NCI-H128 (cell line): ENCODE data around the gene RNF123.
A peak's percentile ranks its signal among the peaks of the same experiment; 100 is the strongest.

Experiments used
- DNase-seq: peaks from one replicate; lab custom pipeline; 2025; ENCODE audit not compliant: unreplicated experiment; lab: John Stamatoyannopoulos, UW

RNF123 gene

DNA sequence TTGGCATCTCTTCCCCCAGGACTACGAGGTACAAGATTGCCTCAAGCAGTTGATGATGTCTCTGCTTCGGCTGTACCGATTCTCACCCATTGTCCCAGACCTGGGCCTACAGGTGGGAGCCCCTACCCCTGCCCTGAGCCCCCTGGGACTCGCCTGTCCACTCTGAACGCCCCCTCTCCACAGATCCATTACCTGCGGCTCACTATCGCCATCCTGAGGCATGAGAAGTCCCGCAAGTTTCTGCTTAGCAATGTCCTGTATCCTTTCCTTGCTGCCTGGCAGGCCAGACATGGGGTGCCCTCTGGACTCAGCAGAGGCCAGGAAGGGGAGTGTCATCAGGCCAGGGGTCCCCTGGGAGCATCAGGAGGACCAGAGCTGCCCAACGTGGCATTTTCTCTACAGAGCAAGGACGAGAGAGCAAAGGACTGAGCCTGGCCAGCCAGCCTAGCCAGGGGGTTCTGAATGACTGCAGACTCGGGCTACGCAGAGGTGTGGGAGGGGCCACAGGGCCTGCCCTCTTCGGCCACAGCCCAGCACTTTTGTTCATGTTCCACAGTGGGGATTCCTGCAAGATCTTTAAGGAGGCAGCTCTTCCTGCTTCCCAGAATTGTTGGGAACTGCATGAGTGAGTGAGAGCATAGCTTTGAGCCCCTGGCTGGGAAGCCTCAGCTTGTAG, 11.2 kb downstream of the RNF123 start:
- no peak for DNase-seq

DNA sequence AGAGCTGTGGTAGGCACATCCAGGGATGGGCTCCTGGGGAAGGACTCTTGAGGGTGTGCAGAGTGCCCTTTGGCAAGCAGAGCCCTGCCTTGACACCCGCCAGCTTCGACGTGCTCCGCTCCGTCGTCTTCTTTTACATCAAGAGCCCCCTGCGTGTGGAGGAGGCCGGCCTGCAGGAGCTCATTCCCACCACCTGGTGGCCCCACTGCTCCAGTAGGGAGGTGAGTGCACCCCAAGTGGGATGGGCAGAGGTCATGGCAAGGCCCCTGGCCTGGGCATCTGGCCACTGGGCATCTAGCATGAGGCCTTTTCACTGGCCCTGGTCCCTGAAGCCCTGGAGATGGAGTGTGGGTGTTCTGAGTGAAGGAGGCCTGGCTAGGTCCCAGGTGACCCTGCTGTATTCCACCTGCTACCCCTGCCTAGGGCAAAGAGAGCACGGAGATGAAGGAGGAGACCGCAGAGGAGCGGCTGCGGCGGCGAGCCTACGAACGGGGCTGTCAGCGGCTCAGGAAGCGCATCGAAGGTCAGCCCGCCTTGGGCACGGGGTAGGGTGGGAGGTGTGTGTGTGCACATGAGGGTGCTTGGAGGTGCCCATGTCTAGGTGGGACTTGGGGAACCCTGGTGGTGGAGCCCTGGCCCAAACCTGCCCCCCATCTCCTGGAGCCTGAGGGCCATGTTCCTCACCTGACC, 12.2 kb downstream of the RNF123 start:
- DNase-seq, result no peak

DNA sequence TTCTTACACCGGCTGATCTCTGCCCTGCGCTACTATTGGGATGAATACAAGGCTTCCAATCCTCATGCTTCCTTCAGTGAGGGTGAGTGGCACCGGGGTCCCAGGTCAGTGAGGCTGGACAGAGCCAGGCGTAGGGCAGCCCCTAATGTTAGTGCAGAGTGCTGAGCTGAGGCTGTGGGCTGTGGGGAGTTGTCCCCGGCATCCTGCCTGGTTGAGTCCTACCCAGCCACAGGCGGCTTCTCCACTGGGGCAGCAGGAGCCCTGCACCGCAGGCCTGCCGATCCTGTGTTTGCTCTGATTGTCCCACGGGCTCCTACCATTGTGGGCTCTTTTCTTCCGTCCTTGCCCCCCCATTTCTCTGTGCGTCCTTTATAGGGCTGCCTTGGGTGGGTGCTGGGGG, 13.3 kb downstream of the RNF123 start:
- DNase-seq, result no peak

DNA sequence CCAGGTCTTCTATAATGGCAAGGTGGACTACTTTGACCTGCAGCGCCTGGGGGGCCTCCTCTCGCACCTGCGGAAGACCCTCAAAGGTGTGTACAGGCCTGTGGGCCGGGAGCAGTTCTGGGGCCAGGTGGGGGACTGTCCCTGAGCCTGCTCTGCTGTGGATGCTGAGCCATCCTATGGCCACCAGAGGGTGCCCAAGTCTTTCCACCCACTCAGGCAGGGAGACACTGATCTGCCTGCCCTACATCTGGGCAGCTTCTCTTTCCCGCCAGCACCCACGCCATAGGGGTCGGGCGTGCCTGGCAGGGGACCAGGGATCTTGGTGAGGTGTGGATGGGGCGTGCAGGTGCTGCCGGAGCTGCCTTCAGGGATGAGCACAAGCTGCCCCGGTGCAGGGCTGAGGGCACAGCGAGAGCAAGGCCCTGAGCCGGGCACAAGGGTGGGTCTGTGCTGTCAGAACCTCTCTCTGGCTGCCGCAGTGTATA, 14.1 kb downstream of the RNF123 start:
- DNase-seq, result peak; percentile 30

DNA sequence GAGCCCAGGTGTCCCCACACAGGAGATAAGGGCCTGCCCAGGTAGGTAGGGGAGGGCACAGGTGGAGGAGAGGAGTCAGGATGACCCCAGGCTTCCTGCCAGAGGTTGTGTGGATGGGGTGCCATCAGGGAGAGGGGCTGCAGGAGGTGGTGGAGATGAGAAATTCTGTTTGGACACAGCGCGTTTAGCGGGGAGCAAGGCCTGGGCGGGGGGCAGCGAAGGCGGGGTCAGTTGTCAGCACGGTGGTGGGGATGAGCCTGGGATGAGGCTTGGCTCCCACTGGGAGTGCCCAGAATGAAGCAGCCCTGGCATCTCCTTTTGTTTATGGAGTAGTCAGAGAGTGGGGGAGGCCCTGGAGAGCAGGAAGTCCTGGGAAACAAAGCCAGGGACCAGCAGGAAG, 14.6 kb downstream of the RNF123 start:
- no peak for DNase-seq

DNA sequence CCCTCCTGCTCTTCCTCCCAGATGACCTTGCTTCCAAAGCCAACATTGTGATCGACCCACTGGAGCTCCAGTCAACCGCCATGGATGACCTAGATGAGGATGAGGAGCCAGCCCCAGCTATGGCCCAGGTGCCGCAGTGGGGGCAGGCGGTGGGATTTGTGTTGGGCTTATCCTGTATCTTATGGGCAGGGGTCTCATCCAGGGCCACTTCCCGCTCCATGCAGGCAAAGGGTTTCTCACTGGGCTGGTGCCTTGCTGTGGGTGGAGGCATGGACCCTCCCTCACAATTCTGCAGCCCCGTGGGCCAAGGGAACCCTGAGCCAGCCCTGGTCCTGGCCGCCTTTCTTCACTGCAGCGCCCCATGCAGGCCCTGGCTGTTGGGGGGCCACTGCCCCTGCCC, 15.3 kb downstream of the RNF123 start:
- no peak for DNase-seq

DNA sequence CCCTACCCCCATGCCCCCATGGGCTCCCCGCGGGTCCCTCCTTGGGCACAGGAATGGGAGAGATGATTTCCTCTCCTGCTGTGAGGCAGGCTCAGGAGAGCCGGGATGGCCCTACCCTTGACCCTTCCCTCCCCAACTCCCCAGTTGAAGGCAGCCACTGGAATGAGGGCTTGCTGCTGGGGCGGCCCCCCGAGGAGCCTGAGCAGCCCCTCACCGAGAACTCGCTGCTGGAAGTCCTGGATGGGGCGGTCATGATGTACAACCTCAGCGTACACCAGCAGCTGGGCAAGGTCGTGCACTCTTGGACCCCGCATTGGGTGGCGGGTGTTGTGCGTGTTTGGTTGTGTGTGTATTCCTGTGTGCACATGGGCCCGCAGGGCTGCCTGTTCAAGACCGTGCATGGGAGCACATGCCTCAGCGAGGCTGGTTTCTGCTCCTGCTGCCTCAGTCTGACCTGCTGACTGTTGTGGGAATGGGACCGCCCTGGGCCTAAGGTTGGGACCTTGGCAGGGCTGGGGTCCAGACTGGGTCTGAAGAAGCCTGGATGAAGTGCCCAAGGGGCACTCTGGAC, 16.1 kb downstream of the RNF123 start:
- DNase-seq, result no peak

DNA sequence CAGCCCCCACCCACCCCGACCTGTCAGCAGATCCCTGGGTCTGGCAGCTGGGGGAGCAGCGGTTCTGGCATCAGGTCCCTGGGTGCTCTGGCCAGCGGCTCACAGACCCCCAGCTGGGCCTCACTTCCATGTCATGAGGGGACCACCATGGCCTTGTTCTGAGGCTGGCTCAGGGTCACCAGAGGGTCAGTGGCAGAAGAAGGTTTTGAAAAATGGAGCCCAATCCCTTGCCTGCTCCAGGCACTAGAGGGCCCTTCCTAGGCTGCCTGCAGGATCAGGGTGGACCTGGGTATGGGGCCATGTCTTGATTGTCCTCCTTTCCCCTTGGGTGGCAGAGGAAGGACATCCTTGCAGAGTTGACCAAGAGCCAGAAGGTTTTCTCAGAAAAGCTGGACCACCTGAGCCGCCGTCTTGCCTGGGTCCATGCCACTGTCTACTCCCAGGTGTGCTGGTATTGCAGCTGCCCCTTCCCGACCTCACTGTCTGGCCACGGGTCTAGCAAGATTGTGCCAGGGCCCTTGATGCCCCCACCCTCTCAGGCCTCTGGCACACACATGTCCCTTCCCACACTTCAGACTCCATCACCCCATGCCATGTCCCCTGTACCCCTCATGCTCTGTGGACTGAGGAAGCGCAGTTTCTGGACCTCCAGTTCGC, 17.2 kb downstream of the RNF123 start:
- DNase-seq, result no peak

DNA sequence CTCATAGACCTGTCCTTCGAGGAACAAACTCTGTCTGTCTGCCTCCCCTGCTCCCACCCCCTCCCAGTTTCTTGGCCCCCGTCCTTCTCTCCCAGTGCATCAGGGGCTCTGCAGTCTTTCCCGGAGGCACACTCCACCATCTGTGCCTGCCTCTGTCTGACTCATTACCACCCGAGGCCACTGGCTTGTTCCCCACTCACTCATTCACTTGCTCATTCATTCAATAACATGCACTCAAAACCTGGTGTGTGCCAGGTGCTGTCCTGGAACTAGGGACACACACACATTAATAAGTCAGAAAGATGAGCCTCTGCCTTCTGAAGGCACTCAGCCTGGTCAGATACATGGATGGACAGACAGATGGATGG, 17.7 kb downstream of the RNF123 start:
- DNase-seq, result no peak

DNA sequence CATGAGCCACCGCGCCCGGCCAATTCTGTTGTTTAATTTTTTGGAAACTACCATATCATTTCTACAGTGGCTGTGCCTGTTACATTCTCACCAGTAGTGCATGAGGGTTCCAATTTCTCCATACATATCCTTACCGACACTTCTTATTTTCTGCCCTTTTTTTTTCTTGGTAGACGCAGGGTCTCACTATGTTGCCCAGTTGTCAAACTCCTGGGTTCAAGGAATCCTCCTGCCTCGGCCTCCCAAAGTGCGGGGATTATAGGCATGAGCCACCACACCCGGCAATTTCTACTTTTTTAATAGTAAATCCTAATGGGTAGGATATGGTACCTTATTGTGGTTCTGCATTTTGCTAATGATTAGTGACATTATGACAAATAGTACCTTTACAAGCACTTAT, 20.5 kb downstream of the RNF123 start:
- DNase-seq, result no peak

DNA sequence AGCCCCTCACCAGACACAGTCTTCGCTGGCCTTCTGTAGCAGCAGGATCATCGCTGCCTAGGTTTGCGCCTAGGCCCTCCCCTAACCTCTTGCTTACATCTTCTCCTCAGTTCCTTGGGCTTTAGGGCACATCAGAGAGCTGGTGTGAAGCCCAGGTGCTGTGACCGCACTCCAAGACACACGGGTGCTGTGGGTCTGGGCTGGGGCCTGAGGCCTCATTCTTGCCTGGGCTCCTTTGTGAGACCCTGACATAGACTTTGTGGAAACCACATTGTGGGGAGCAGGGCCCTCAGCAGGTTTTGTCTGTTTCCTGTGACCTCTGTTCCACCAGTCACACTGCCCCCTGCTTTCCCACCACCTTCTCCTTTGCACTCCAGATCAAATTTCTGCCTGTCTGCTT, 22.1 kb downstream of the RNF123 start:
- DNase-seq, result no peak

DNA sequence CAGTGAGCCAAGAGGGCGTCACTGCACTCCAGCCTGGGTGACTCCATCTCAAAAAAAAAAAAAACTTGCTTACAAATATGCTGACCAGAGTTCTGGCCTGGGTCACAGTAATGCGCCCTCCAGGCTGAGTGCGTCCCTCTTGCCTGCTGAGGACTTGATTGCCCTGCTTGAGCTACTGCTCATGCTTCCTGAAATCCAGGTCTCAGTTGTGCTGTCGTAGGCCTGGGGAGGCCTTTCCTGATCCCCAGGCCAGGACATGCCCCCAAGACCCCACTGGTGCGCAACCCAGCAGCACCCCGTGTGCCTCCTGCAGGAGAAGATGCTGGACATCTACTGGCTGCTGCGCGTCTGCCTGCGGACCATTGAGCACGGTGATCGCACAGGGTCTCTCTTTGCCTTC, 22.8 kb downstream of the RNF123 start:
- DNase-seq, result no peak

DNA sequence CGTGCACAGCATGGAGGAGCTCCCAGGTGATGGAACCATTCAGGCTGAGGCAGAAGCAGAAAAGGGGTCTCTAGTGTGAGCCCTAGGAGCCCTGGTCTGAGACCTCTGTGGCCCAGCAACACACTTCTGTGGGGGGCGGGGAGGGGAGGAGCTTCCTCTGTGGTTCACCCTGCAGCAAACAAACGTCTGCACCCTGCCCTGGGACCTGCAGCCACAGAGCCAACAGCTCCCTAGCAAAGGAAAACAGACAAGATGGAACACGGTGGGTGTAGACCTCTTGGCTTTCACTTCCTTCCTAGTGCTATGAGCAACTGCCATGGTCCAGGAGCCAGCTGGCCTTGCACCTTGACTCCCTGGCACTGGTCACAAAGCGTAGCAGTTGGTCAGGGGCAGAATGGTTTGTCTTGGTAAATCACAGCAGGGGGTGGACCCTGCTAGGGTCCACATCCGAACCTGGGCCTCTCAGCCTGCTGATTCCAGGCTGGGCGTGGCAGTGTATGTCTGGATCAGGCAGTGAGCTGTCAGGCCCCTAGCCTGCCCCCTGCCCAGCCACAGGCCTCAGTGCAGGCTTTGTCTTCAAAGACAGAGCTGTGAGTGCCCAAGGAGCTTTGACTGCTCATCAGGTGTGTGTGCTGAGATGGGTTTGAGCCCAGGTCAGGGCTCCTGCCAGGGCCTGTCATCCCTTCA, 23.4 kb downstream of the RNF123 start:
- DNase-seq, result no peak

DNA sequence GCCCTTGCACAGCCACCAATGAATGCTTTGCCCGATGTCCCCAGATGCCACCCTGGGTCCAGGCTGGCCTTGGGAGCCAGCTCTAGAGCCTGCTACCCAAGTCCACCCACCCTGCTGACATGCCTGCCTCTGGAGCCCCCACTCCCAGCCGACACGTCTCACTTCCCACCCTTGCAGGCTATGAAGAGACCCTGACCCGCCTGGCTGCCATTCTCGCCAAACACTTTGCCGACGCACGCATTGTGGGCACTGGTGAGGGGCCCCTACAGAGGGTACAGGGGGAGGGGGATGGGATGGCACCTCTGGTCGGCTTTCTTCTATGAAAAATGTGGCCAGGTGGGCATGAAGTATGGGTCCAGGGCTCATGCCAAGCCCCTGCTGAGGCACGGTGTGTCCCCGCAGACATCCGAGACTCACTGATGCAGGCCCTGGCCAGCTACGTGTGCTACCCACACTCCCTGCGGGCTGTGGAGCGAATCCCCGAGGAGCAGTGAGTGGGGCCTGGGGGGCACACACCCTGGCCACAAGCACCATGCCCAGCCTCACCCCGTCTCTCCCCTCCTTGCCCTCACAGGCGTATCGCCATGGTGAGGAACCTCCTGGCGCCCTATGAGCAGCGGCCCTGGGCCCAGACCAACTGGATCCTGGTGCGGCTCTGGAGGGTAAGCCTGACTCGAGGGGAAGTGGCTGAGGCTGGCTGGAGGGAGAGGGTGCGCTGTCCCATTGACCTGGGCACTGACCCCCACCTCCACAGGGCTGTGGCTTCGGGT, 24.2 kb downstream of the RNF123 start:
- no peak for DNase-seq

DNA sequence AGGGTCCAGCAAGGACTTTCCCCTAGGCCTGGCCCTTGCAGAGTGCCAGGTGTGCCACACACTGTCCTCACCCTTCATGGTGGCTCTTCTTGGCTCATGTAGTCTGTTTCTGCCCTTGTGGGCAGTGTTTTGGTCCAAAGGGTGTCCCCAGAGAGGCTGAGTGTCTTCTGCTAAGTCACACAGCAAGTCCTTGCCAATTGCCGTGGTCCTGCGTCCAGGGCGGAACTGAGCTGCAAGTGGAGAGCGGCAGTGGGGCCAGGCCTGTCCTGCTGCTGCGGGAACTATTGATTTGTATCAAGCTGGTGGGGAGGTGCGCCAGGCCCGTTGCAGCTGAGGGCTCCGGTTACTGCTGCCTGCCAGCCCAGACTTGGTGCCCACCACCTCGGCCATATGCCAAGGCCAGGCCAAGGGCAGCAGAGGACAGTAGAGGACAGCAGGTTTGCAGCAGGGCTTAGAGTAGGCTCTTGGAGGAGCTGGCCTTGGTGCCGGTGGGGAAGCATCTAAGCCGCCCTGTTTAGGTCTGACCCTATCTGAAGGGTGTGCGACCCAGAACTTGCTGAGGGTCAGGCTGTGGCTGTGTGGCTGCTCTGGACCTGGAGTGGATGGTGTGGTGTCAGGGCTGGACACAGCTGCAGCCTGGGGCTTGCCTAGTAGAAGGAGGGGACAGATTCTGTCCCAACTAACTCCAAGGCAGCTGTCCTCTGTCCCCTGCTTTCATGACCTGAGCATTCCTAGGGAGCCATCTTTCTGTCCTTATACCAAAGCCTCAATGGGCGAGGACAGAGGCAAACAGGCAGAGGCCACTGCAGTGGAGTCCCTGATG, 25.6 kb downstream of the RNF123 start:
- DNase-seq, result no peak

DNA sequence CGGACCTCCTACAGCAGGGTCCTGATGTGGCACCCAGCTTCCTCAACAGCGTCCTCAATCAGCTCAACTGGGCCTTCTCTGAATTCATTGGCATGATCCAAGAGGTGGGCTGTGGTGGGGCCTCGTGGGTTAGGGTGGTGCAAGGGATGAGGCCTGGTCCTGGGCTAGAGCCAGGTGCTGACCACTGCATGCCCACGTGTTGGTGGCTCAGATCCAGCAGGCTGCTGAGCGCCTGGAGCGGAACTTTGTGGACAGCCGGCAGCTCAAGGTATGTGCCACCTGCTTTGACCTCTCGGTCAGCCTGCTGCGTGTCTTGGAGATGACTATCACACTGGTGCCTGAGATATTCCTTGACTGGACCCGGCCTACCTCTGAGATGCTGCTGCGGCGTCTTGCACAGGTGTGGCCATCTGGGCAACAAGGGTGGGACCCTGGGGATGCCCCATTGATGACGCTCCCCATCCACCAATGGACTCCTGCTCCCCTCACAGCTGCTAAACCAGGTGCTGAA, 26.3 kb downstream of the RNF123 start:
- DNase-seq, result no peak

DNA sequence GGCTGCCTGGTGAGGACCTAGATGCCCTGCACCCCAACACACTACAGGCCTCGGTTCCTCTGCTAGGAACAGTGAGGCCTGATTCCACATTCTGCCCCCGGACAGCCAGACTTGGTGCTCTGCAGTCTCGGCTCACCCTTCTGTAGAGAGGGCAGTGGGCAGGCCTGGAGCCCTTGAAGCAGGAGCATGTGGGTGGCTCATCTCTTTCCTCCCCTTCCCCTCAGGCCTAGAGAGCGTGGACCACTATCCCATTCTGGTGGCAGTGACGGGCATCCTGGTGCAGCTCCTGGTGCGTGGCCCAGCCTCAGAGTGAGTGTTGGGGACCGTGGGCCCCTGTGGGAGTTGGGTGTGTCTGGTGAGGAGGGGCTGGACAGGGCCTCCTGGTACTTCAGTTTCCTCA, 26.8 kb downstream of the RNF123 start:
- no peak for DNase-seq

DNA sequence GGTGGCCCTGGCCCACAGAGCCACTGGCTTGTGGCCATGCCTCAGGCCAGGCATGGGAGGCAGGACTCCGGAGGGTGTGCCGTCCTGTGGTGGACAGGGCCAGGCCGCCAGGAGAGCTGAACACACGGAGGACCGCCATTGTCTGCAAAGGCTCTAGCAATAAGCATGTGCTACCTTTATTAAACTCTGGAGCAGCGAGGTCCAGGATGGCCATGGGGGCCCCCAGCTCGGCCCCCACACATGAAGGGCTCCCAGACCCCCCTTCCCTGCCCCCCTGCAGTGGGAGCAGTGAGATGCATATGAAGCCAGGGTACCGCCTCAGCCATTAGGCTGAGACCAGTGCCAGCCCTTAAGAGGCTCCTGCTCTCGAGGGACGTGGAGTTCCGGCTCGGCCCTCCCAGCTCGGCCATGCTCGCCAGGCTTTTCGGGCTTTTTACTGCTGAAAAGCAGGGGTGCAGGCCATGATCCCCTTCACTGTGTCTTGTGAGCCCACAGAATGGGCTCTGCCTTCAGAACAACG, 27.4 kb downstream of the RNF123 start:
- no peak for DNase-seq

DNA sequence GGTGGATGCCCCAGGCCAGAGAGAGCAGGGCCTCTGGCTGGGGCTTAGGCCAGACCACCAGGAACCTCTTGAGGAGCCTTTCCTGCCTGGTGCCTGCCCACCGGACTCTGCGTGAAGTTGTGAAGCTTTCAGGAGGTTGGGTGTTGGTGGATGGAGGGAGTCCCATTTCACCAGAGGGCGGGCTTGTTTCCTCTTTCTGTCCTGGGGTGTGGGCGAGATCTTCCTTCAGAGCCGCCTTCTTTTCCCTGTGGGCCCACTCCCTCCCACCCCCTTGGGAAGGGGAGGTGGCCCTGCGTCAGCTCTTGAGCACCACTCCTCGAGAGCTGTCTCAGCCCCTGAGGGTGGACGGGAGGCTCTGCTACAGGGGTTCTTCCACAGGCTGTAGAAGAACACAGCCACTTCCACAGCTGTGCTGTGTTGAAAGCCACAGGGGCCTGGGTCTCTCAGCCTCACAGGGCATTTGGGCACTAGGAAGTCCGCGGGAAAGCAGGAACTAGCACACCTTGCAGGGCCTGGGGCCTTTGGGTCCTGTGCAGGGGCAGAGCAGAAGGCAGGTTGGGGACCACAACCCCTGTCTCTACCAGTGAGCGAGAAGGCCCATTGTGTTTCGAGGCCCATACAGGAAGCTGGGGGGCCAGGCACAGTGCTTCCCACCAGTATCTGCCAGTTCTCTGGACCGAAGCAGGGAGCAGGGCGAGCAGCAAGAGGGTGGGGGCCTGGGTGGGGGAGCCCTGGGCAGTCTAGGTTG, 28.0 kb downstream of the RNF123 start:
- DNase-seq, result no peak
